PC-9 (cell line): ENCODE results near the gene PIAS1. TPM values are rescaled to one million over a fixed set of nuclear protein-coding genes. Genes with fewer than 3 reads are reported as not detected.

Experiments used
- BruUV-seq: library from RNA; stranded (reverse); fragments of 400-500 nt; replicated peaks from 2 replicates; lab custom pipeline; 2021; lab: Mats Ljungman, UMichigan
- CTCF ChIA-PET: fragments of 300-600 bp; sonication (Branson Sonifier 250); formaldehyde crosslinking; loops from one replicate; lab custom pipeline; 2022; ENCODE audit warnings: antibody characterized with exemption; lab: Charles Lee
- POLR2A ChIA-PET: fragments of 300-600 bp; sonication (Branson Sonifier 250); formaldehyde crosslinking; loops from one replicate; lab custom pipeline; 2022; ENCODE audit warnings: antibody characterized with exemption; ENCODE audit not compliant: unreplicated experiment; lab: Charles Lee
- DNase-seq, 2 experiments: peaks; one replicate each; pipeline versions ENCODE4 v3.0.0 to v3.0.0-alpha.2; 2015 to 2022; ENCODE audit warnings: mixed read lengths in 1 of 2
- H2AFZ ChIP-seq: fragments of 200-600 bp; sonication (generic); 2 replicates; pipeline ENCODE4 v1.8.1; 2017; ENCODE audit warnings: antibody characterized with exemption
- H3F3A ChIP-seq: fragments of 200-600 bp; sonication (generic); 2 replicates; pipeline ENCODE4 v1.8.1; 2017; ENCODE audit warnings: antibody characterized with exemption, mild to moderate bottlenecking, low read depth; ENCODE audit not compliant: insufficient read depth
- H3K27ac ChIP-seq: fragments of 200-600 bp; sonication (generic); 2 replicates; pipeline ENCODE4 v1.6.1; 2016; ENCODE audit warnings: mixed run types
- H3K27me3 ChIP-seq: fragments of 200-600 bp; sonication (generic); 2 replicates; pipeline ENCODE4 v1.6.1; 2016; ENCODE audit warnings: low read depth, mixed run types; ENCODE audit not compliant: insufficient read depth
- H3K36me3 ChIP-seq: fragments of 200-600 bp; sonication (generic); 2 replicates; pipeline ENCODE4 v1.6.1; 2016; ENCODE audit warnings: low read depth, mixed run types
- H3K4me1 ChIP-seq: fragments of 200-600 bp; sonication (generic); replicated peaks from 2 replicates; pipeline ENCODE4 v1.6.1; 2016; ENCODE audit warnings: mixed run types; ENCODE audit not compliant: insufficient read depth
- H3K4me2 ChIP-seq: fragments of 200-600 bp; sonication (generic); 2 replicates; pipeline ENCODE4 v1.6.1; 2017; ENCODE audit warnings: mixed run types
- H3K4me3 ChIP-seq: fragments of 200-600 bp; sonication (generic); 2 replicates; pipeline ENCODE4 v1.6.1; 2016; ENCODE audit warnings: mixed run types
- H3K79me2 ChIP-seq: fragments of 200-600 bp; sonication (generic); 2 replicates; pipeline ENCODE4 v1.6.1; 2017; ENCODE audit warnings: low read depth, mixed run types
- H3K9me2 ChIP-seq: fragments of 200-600 bp; sonication (generic); 2 replicates; pipeline ENCODE4 v1.8.1; 2017; ENCODE audit warnings: mild to moderate bottlenecking; ENCODE audit not compliant: insufficient read depth
- H3K9me3 ChIP-seq: fragments of 200-600 bp; sonication (generic); 2 replicates; pipeline ENCODE4 v1.8.1; 2016; ENCODE audit warnings: low read depth; ENCODE audit not compliant: insufficient read depth
- H4K20me1 ChIP-seq: fragments of 200-600 bp; sonication (generic); 2 replicates; pipeline ENCODE4 v1.8.1; 2017; ENCODE audit not compliant: insufficient read depth
- EZH2 ChIP-seq: fragments of 200-600 bp; sonication (generic); IDR thresholded peaks from 2 replicates; pipeline ENCODE4 v1.8.0; 2017; ENCODE audit warnings: antibody characterized with exemption, low read depth
- intact Hi-C: fragments of 100-400 bp; cut with micrococcal nuclease; formaldehyde crosslinking; loops from one replicate; pipeline ENCODE4 v1.10.0; 2022; ENCODE audit not compliant: unreplicated experiment
- total RNA-seq: library from RNA; stranded (reverse); gene quantifications from 2 replicates; pipeline ENCODE4 v1.2.3, GENCODE V29; 2021
- TF ChIP-seq, protein P1 (sequence below): fragments of 200-600 bp; sonication (generic); conservative IDR thresholded peaks from 2 replicates; pipeline ENCODE4 v1.6.1; 2017; ENCODE audit warnings: mixed run types, antibody characterized with exemption, mild to moderate bottlenecking, moderate library complexity

PIAS1 gene
- total RNA-seq, 1 experiment from 2014 or later: 42.5 TPM

DNA sequence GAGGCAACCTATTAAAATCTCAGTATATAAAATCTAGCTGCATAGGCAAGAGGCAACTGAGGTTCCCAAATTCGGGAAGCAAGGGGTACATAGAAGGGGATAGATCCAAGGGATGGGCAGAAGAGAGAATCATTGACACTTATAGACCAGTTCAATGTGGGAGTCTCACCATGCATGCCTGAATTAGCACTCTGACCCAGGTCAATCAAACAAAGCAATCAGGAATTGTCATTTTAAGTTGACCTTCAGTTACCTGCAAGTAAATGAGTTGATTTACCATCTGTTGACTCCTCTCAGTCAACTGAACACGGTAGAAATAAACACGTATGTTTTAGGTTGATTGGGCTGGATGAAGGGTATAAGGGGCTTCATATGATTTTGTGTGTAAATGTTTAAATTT, 33.4 kb upstream of the PIAS1 start:
- intact Hi-C loops: no loop called here
- Histone ChIP-seq H4K20me1 (no peaks in the 10 kb centered on the region), H3K9me3 (no peaks in the 10 kb centered on the region), H3K4me1 (0 out of 2 replicates have a peak, but pooled peaks cover 9% of the 10 kb centered on the region), H3K4me2 (no peak overlapping the region), H3K9me2 (no peaks in the 10 kb centered on the region), H3F3A (no peaks in the 10 kb centered on the region), H3K27ac (no peak overlapping the region), H3K4me3 (no peak overlapping the region), H3K79me2 (no peaks in the 10 kb centered on the region), H3K27me3 (no peaks in the 10 kb centered on the region), H3K36me3 (no peaks in the 10 kb centered on the region), H2AFZ (no peak overlapping the region)
- CTCF ChIA-PET: no interaction called here
- no peak for TF ChIP-seq EZH2
- TF ChIP-seq, protein P1, sequence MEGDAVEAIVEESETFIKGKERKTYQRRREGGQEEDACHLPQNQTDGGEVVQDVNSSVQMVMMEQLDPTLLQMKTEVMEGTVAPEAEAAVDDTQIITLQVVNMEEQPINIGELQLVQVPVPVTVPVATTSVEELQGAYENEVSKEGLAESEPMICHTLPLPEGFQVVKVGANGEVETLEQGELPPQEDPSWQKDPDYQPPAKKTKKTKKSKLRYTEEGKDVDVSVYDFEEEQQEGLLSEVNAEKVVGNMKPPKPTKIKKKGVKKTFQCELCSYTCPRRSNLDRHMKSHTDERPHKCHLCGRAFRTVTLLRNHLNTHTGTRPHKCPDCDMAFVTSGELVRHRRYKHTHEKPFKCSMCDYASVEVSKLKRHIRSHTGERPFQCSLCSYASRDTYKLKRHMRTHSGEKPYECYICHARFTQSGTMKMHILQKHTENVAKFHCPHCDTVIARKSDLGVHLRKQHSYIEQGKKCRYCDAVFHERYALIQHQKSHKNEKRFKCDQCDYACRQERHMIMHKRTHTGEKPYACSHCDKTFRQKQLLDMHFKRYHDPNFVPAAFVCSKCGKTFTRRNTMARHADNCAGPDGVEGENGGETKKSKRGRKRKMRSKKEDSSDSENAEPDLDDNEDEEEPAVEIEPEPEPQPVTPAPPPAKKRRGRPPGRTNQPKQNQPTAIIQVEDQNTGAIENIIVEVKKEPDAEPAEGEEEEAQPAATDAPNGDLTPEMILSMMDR: no peak
- DNase-seq: no peak
- POLR2A ChIA-PET: no interaction called here
- BruUV-seq: no TSS peak

DNA sequence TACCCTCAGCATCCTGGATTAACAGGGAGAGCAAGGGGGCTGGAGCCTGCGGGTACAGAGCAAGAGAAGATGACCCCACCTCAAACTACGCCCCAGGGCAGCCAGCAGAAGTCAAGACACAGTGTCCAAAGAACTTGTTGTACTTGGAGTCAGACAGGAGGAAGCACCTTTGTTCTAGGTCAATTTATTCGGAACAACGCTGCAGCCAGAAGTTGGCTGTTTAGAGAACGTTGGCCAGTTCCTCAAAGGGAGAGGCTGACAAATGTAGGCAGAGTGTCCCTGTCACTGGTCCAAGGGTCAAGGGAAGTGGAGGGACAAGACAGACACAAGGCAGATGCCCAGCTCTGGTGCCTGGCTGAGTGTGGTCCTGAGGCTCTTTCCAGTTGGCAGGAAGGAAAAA, 32.1 kb upstream of the PIAS1 start:
- no peak overlapping the region for H2AFZ ChIP-seq
- no peak overlapping the region for H3K4me2 ChIP-seq
- ChIA-PET POLR2A (no interaction called here), CTCF (no interaction called here)
- intact Hi-C loops: no loop called here
- no peak overlapping the region for H3K27ac ChIP-seq
- no peaks in the 10 kb centered on the region for H3K36me3 ChIP-seq
- H3K4me3 ChIP-seq: no peak overlapping the region
- no TSS peak for BruUV-seq
- 0 out of 2 replicates have a peak, but pooled peaks cover 4% of the 10 kb centered on the region for H3K4me1 ChIP-seq
- no peaks in the 10 kb centered on the region for H4K20me1 ChIP-seq
- H3K79me2 ChIP-seq: no peaks in the 10 kb centered on the region
- no peak for TF ChIP-seq EZH2
- TF ChIP-seq, protein P1: no peak
- H3F3A ChIP-seq: no peaks in the 10 kb centered on the region
- no peak for DNase-seq
- H3K9me3 ChIP-seq: no peaks in the 10 kb centered on the region
- H3K9me2 ChIP-seq: no peaks in the 10 kb centered on the region
- H3K27me3 ChIP-seq: no peaks in the 10 kb centered on the region

DNA sequence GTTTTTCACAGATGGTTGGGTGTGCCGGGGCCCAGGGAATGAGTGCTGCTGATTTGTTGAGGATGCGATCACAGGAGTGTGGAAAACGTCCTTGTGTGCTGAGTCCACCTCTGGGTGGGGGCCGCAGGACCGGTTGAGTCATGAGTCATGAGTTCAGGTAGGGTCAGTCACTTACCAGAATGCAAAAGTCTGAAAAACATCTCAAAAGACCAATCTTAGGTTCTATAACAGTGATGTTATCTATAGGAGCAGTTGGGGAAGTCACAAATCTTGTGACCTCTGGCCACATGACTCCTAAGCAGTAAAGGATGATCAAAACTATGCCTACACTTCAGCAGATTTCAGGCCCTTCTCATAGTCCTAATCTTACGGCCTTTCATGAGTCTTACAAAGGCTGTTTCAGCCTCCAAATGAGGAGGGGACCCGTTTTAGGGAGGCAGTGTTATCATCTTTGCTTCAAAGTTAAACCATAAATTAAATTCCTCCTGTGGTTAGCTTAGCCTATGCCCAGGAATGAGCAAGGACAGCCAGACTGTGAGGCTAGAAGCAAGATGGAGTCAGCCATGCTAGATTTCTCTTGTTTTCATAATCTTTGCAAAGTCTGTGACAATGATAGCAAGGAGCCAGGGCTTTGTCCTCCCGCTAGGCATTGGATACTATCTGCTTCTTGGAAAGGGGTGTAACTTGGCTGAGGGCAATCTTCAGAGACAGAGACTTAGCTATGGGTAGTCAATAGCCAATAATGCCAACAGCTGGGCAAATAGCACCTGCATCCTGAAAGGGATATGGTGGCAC, 30.6 kb upstream of the PIAS1 start:
- H3K79me2 ChIP-seq: no peaks in the 10 kb centered on the region
- H4K20me1 ChIP-seq: no peaks in the 10 kb centered on the region
- H3K36me3 ChIP-seq: no peaks in the 10 kb centered on the region
- H3K4me2 ChIP-seq: no peak overlapping the region
- H3K4me3 ChIP-seq: no peak overlapping the region
- ChIA-PET POLR2A (no interaction called here), CTCF (interaction anchor here (0.6 kb wide), 1 partner anchor 54 kb away, joined by 3 read pairs; no protein-coding TSS in a partner anchor)
- no peaks in the 10 kb centered on the region for H3K4me1 ChIP-seq
- no peaks in the 10 kb centered on the region for H3K9me3 ChIP-seq
- no peak overlapping the region for H3K27ac ChIP-seq
- BruUV-seq: no TSS peak
- DNase-seq: no peak
- H3F3A ChIP-seq: no peaks in the 10 kb centered on the region
- intact Hi-C loops: no loop called here
- TF ChIP-seq EZH2: no peak
- TF ChIP-seq, protein P1: no peak
- no peaks in the 10 kb centered on the region for H3K27me3 ChIP-seq
- H2AFZ ChIP-seq: no peak overlapping the region
- no peaks in the 10 kb centered on the region for H3K9me2 ChIP-seq
